Vagina (tissue), 2 donors: Measurements from ENCODE around the gene SLC6A6.

Experiments used
- CTCF ChIP-seq, 3 experiments: fragments of 450-650 bp in 2 of 3; fragments of 200-600 bp in 1 of 3; sonication (generic) in 1 of 3; IDR thresholded peaks; one replicate each; pipeline ENCODE4 v1.5.1; 2017 to 2019; ENCODE audit warnings: antibody characterized with exemption in 3 of 3, mild to moderate bottlenecking in 2 of 3, moderate library complexity in 2 of 3
- POLR2AphosphoS5 ChIP-seq, 2 donors: sonication (generic); formaldehyde crosslinking; IDR thresholded peaks; one replicate each; pipeline ENCODE4 v1.9.0; 2017; ENCODE audit warnings: antibody characterized with exemption in 2 of 2, mild to moderate bottlenecking in 2 of 2, low read depth in 1 of 2; ENCODE audit not compliant: insufficient read depth in 1 of 2

DNA sequence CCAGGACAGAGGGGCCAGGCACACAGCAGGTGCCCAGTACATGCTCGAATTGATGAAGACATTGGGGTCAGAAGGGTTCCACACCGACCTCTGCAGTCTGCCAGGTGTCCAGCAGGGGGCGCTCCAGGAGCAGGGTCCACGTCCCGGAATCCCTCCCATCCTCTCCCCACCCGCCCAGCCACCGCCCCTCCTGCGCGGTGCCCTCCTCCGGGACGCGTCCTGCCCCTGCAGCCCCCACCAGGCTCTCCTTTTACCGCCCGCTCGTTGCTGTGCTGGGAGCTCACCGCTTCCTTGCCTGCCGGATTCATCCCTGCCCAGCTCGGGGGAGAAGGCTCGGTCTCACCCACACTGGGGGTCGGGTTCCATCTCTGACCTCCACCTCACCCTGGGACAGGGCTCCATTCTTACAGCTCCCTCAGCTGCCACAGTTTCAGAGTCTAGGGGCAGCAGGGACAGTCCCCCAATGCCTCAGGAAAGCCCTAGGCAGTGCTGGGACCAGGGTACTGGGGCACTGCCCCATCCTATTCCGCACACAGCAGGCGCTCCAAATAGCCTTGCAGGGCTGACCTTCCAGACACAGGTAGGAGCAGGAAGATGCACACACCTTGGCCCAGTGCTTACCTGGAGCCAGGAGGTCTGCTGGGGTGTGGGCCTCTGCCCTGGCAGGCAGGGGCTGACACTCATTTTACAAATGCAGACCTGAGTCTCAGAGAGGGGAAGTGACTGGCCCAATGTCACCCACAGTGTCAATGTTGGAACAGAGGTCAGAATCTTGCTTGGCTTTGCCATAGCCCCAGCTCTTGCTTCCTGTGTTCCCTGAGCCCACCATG, 106.8 kb downstream of the SLC6A6 start:
- TF ChIP-seq CTCF (IDR thresholded peaks at IDR 0.05): peak; percentile 68 to 99 (median 73)
- no peak for TF ChIP-seq POLR2AphosphoS5 (IDR thresholded peaks at IDR 0.05; ENCODE audit: insufficient read depth in 1 of 2, low read depth in 1 of 2)
